Stomach (tissue), 4 donors: Measurements from ENCODE around the gene TBC1D8.

ENCODE experiments used
- CTCF ChIP-seq, 7 experiments: fragments of 450-650 bp in 4 of 7; fragments of 200-600 bp in 3 of 7; sonication (generic) in 3 of 7; IDR thresholded peaks; one replicate each; pipeline ENCODE4 v1.5.1; 2016 to 2019; ENCODE audit warnings: antibody characterized with exemption in 7 of 7, control low read depth in 2 of 7, mild to moderate bottlenecking in 1 of 7
- EP300 ChIP-seq: sonication (generic); formaldehyde crosslinking; IDR thresholded peaks from one replicate; pipeline ENCODE4 v1.6.1; 2017; ENCODE audit warnings: antibody characterized with exemption
- POLR2A ChIP-seq, 4 donors: fragments of 450-650 bp; IDR thresholded peaks; one replicate each; pipeline ENCODE4 v1.6.1; 2016; ENCODE audit warnings: antibody characterized with exemption in 4 of 4, control low read depth in 2 of 4, mild to moderate bottlenecking in 1 of 4, moderate library complexity in 1 of 4
- POLR2AphosphoS5 ChIP-seq, 3 donors: sonication (generic); formaldehyde crosslinking; IDR thresholded peaks; one replicate each; pipeline ENCODE4 v1.6.1; 2016; ENCODE audit warnings: antibody characterized with exemption in 3 of 3

- no peak for TF ChIP-seq POLR2A (IDR thresholded peaks at IDR 0.05)
- no peak for TF ChIP-seq CTCF (IDR thresholded peaks at IDR 0.05)
- no peak for TF ChIP-seq POLR2AphosphoS5 (IDR thresholded peaks at IDR 0.05)
- TF ChIP-seq EP300 = no peak
These were observed 185.6 kb downstream of the TBC1D8 start for GRCh38 chr2:100965596-100965995.
